ENCODE results near the gene CNIH2. TPM values are rescaled to one million over a fixed set of nuclear protein-coding genes. Genes with fewer than 3 reads are reported as not detected.
A peak's percentile ranks its signal among the peaks of the same experiment; 100 is the strongest.
"Not testable (repeated sequence)": the region's sequence is repeated elsewhere in the genome, so short reads cannot be mapped to it uniquely, and the experiment has no call there.

Gene CNIH2
- 1.3 and 1.9 TPM in 2 replicates for total RNA-seq
- 2.4 TPM for polyA plus RNA-seq (2012)

GRCh38 chr11:66277471-66278362, at the start of gene CNIH2:
CNIH2 (plus strand) TSS chr11:66278175; CDS start chr11:66278457, 282 bp downstream.
- no peak for DNase-seq (ENCODE audit: low read depth)

- DNase-seq (ENCODE audit: low read depth) = no peak
Observed at GRCh38 chr11:66228521-66228920, 49.5 kb upstream of the CNIH2 start.

- DNase-seq (ENCODE audit: low read depth) = no peak
Observed at GRCh38 chr11:66230156-66230555, 47.8 kb upstream of the CNIH2 start.

GRCh38 chr11:66230978-66231377, 47.0 kb upstream of the CNIH2 start:
- no peak for DNase-seq (ENCODE audit: low read depth)

DNA sequence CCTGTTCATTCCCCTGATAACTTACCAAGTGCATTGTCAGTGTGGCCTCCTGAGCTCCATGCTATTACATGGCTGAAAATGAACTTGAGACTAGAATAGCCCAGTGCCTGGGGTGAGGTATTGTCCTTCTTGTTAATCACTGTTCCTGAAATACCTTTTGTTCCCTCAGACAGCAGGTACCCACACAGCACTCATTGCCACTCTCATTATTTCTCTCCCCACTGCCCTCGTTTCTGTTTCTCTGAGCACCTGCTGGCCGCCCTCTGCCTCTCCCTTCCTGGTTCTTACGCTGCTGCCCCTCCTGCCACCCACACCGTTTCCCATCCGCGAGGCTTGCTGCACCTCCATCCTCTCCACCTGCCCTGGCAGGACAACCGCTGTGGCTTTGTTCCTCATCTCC, 46.4 kb upstream of the CNIH2 start:
- DNase-seq (ENCODE audit: low read depth) = no peak

DNA sequence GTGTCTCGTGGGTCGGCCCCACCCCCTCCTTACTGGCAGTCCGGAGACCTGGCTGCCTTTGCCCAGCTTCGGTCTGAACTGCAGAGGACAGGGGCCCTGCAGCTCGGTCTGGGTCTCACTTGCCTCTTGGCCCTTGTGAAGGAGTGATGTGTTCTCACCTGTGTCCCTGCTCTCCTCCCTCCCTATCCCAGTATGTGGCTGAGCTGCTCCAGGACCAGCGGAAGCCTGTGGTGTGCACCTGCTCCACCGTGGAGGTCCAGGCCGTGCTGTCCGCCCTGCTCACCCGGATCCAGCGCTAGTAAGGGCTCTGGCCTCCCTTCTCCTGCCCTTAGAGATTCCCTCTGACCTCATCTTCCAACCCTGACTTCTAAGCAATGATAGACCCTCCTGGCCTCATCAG, 45.2 kb upstream of the CNIH2 start:
- no peak for DNase-seq (ENCODE audit: low read depth)

DNA sequence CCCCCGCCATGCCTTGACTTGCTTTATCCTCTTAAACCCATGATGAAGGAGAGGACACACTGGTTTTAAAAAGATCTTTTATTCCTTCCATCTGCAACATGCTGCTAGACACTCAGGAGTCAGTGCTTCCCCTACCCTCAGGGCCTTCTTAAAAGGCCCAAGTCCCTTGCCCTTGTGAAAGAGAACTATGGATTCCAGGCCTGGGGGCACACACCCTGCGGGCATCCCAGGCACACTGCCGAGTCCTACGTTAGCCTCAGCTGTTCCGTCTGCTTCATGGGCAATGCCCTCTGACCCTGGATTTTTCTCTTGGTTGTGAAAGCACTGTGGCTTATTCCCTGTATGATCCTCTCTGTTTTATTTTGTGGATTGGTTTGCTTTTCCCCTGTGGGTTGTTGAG, 44.7 kb upstream of the CNIH2 start:
- DNase-seq (ENCODE audit: low read depth) = peak; percentile 34

DNA sequence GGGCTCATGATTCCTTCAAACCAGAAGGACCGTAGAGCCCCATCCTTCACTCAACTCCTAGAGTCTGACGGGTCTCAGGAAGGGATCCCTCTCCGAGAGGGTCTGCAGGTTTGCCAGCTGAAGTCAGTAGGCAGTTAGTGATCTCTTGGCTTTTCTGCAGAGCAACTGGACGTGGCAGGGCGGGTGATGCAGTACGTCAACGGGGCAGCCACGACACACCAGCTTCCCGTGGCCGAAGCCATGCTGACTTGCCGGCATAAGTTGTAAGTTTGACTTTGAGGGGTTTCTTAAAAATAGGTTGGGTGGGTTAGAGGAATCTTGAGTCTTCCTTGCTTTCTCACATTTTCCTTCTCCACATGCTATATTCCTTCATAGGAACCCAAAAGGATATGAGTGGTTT, 42.8 kb upstream of the CNIH2 start:
- no peak for DNase-seq (ENCODE audit: low read depth)

GRCh38 chr11:66237867-66238266, 40.1 kb upstream of the CNIH2 start:
- no peak for DNase-seq (ENCODE audit: low read depth)

GRCh38 chr11:66238786-66239413, 39.1 kb upstream of the CNIH2 start:
- no peak for DNase-seq (ENCODE audit: low read depth)

- DNase-seq (ENCODE audit: low read depth) = no peak
Observed at GRCh38 chr11:66239511-66239910, 38.5 kb upstream of the CNIH2 start.

- no peak for DNase-seq (ENCODE audit: low read depth)
Observed at GRCh38 chr11:66239998-66240780, 37.8 kb upstream of the CNIH2 start.

DNA sequence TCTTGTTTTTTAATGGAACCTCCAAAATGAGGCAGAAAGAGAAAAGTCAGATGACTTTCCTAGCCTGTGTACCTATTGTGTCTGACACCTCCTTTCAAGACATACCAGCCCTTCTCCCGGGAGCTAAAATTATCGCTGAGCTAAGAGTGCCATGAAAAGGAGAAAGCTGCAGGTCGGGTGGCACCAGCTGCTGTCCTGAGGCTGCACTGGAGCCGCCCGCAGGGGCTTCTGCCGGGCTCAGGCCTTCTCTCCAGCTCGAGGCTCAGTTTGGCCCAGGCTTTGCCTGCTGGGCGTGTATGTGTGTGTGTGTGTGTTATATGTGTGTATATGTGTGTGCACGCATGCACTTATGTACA, 37.2 kb upstream of the CNIH2 start:
- DNase-seq (ENCODE audit: low read depth) = peak; percentile 76

- peak; percentile 55 for DNase-seq (ENCODE audit: low read depth)
Observed at GRCh38 chr11:66242095-66242765, 35.7 kb upstream of the CNIH2 start.

- no peak for DNase-seq (ENCODE audit: low read depth)
Observed at GRCh38 chr11:66243782-66244535, 34.0 kb upstream of the CNIH2 start.

DNA sequence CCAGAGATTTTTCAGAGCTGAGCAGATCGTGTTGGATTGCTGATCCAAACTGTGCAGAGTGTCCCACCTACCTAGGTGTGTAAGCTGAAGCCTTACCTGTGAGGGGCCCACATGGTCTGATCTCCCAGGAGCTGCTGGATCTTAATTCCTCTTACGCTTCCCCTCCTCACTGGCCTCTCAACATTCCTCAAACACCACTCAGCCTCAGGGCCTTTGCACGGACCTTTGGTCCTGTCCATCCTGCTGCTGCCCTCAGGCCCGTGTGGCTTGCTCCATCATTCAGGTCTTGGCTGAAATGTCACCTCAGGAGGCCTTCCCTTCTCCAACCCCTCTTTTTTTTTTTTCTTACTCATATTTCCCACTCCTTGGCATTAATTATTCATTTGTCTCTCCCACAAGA, 30.7 kb upstream of the CNIH2 start:
- no peak for DNase-seq (ENCODE audit: low read depth)

DNA sequence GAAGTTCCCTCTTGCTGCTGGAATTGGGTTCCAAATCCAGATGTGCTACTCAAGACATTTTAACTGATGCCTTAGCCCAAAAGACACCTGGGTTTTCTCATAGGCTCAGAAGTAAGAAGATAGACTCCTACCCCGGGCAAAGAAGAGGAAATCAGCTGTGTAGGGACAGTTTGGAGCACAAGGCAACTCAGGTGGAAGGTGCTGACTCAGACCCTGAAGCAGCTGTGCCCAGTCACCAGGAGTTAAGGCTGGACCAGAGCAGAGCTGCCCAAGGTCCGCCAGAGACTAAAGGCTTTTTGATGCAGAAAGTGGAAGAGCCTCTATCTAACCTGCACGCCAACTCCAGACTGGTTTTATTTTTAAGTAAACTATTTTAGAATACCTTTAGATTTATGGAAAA, 30.2 kb upstream of the CNIH2 start:
- no peak for DNase-seq (ENCODE audit: low read depth)

- DNase-seq (ENCODE audit: low read depth) = no peak
Observed at GRCh38 chr11:66248903-66249302, 29.1 kb upstream of the CNIH2 start.

DNA sequence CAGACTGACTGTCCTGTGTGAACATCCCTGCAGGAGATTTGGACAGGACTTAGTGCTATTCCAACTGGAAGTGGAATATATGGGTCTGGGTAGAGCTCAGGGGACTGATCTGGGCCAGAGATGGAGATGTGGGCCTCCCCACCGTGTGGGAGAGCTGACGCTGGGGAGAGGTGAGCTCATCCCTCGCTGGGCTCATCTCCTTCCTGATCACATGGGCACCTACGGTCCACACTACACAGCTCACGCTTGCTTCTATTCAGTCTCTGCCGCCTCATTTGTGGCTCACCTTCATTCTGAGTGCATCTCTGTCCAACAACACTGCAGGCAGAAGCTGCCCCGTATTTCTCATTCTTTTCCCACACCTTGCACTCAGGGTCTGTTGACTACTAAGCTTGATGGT, 26.2 kb upstream of the CNIH2 start:
- no peak for DNase-seq (ENCODE audit: low read depth)

GRCh38 chr11:66253081-66253480, 24.9 kb upstream of the CNIH2 start:
- not testable (repeated sequence) for DNase-seq (ENCODE audit: low read depth)

GRCh38 chr11:66258473-66258893, 19.5 kb upstream of the CNIH2 start:
- DNase-seq (ENCODE audit: low read depth) = no peak

All from myocyte (in vitro differentiated cells).